ENCODE data around the gene XPC.

DNA sequence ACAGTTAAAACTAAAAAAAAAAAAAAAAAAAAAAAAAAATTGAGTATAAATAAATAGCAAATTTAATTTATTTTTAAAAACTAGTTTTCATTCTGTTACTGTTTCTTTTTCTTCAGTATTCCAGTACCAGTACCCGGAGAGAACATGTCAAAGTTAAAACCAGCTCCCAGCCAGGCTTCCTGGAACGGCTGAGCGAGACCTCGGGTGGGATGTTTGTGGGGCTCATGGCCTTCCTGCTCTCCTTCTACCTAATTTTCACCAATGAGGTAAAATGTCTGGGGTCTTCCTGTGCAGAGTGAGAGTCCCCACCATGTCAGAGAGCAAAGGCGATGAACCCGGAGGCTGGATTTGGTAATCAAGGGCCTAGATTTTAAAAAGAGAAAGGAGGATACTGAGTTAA is 49.1 kb downstream of the XPC start:
- TF ChIP-seq, protein P1, sequence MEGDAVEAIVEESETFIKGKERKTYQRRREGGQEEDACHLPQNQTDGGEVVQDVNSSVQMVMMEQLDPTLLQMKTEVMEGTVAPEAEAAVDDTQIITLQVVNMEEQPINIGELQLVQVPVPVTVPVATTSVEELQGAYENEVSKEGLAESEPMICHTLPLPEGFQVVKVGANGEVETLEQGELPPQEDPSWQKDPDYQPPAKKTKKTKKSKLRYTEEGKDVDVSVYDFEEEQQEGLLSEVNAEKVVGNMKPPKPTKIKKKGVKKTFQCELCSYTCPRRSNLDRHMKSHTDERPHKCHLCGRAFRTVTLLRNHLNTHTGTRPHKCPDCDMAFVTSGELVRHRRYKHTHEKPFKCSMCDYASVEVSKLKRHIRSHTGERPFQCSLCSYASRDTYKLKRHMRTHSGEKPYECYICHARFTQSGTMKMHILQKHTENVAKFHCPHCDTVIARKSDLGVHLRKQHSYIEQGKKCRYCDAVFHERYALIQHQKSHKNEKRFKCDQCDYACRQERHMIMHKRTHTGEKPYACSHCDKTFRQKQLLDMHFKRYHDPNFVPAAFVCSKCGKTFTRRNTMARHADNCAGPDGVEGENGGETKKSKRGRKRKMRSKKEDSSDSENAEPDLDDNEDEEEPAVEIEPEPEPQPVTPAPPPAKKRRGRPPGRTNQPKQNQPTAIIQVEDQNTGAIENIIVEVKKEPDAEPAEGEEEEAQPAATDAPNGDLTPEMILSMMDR (conservative IDR thresholded peaks at IDR 0.05; ENCODE audit: low read depth, low read length) = no peak
- no peak for TF ChIP-seq EZH2 (IDR thresholded peaks at IDR 0.05; ENCODE audit: borderline replicate concordance, low read depth, low read length, poor library complexity, severe bottlenecking)
